Liver (tissue), 9 donors: Measurements from ENCODE around the gene RIMKLA. TPM values are rescaled to one million over a fixed set of nuclear protein-coding genes. Genes with fewer than 3 reads are reported as not detected.

Experiments
- DNase-seq: peaks from one replicate; pipeline ENCODE4 v3.0.0-alpha.2; 2017; ENCODE audit warnings: low spot score
- H3K27ac ChIP-seq, 2 donors: one replicate each; pipeline ENCODE4 v1.7.0; 2013; ENCODE audit warnings: inconsistent platforms in 2 of 2, low read length in 2 of 2, control low read depth in 1 of 2, low read depth in 1 of 2, mild to moderate bottlenecking in 1 of 2
- H3K27me3 ChIP-seq, 4 donors: one replicate each; pipeline versions ENCODE4 v1.6.1 to v1.7.0; 2013; ENCODE audit warnings: low read length in 3 of 4, inconsistent platforms in 1 of 4, mild to moderate bottlenecking in 1 of 4, moderate library complexity in 1 of 4; ENCODE audit not compliant: control insufficient read depth in 4 of 4, insufficient read depth in 4 of 4
- H3K36me3 ChIP-seq, 4 donors: one replicate each; pipeline versions ENCODE4 v1.6.1 to v1.7.0; 2013; ENCODE audit warnings: low read length in 3 of 4, mild to moderate bottlenecking in 3 of 4, low read depth in 1 of 4, moderate library complexity in 1 of 4; ENCODE audit not compliant: control insufficient read depth in 4 of 4, insufficient read depth in 3 of 4
- H3K4me1 ChIP-seq, 4 donors: one replicate each; pipeline versions ENCODE4 v1.6.1 to v1.7.0; 2013; ENCODE audit warnings: low read length in 3 of 4, mild to moderate bottlenecking in 3 of 4, moderate library complexity in 1 of 4; ENCODE audit not compliant: control insufficient read depth in 4 of 4, insufficient read depth in 4 of 4
- H3K4me3 ChIP-seq, 3 donors: one replicate each; pipeline versions ENCODE4 v1.6.1 to v1.7.0; 2013; ENCODE audit warnings: low read length in 3 of 3, control low read depth in 1 of 3, low read depth in 1 of 3, mild to moderate bottlenecking in 1 of 3
- H3K9ac ChIP-seq, 2 donors: one replicate each; pipeline ENCODE4 v1.7.0; 2013; ENCODE audit warnings: low read length in 2 of 2, mild to moderate bottlenecking in 2 of 2, moderate library complexity in 2 of 2, control low read depth in 1 of 2, low read depth in 1 of 2
- H3K9me3 ChIP-seq, 4 donors: one replicate each; pipeline versions ENCODE4 v1.6.1 to v1.7.0; 2013; ENCODE audit warnings: low read length in 3 of 4; ENCODE audit not compliant: control insufficient read depth in 4 of 4
- ATF3 ChIP-seq: IDR thresholded peaks from 2 replicates; pipeline ENCODE4 v1.6.1; 2016; ENCODE audit warnings: antibody characterized with exemption
- EGR1 ChIP-seq, 2 donors: IDR thresholded peaks; 2 replicates each; pipeline ENCODE4 v1.6.1; 2016 to 2018; ENCODE audit warnings: antibody characterized with exemption in 2 of 2, low read depth in 2 of 2
- FOXA1 ChIP-seq: IDR thresholded peaks from 2 replicates; pipeline ENCODE4 v1.6.1; 2016; ENCODE audit warnings: antibody characterized with exemption
- FOXA2 ChIP-seq: IDR thresholded peaks from 2 replicates; pipeline ENCODE4 v1.6.1; 2016; ENCODE audit warnings: antibody characterized with exemption
- GABPA ChIP-seq, 2 donors: IDR thresholded peaks in 1 of 2; conservative IDR thresholded peaks in 1 of 2; 2 replicates each; pipeline ENCODE4 v1.6.1; 2016; ENCODE audit warnings: antibody characterized with exemption in 2 of 2, mild to moderate bottlenecking in 1 of 2, moderate library complexity in 1 of 2
- HNF4A ChIP-seq, 2 donors: conservative IDR thresholded peaks; 2 replicates each; pipeline ENCODE4 v1.6.1; 2016; ENCODE audit warnings: antibody characterized with exemption in 2 of 2, mild to moderate bottlenecking in 2 of 2
- HNF4G ChIP-seq: IDR thresholded peaks from 2 replicates; pipeline ENCODE4 v1.6.1; 2016; ENCODE audit warnings: antibody characterized with exemption
- JUND ChIP-seq, 2 donors: IDR thresholded peaks; 2 replicates each; pipeline ENCODE4 v1.6.1; 2016; ENCODE audit warnings: antibody characterized with exemption in 2 of 2
- MAX ChIP-seq: IDR thresholded peaks from 2 replicates; pipeline ENCODE4 v1.6.1; 2016; ENCODE audit warnings: antibody characterized with exemption
- NR2F2 ChIP-seq: IDR thresholded peaks from 2 replicates; pipeline ENCODE4 v1.6.1; 2016; ENCODE audit warnings: antibody characterized with exemption
- RAD21 ChIP-seq, 2 donors: IDR thresholded peaks; 2 replicates each; pipeline ENCODE4 v1.6.1; 2016; ENCODE audit warnings: antibody characterized with exemption in 2 of 2, mild to moderate bottlenecking in 2 of 2
- REST ChIP-seq: IDR thresholded peaks from 2 replicates; pipeline ENCODE4 v1.6.1; 2016; ENCODE audit warnings: antibody characterized with exemption, mild to moderate bottlenecking
- RXRA ChIP-seq, 2 donors: IDR thresholded peaks; 2 replicates each; pipeline ENCODE4 v1.6.1; 2017 to 2018; ENCODE audit warnings: antibody characterized with exemption in 2 of 2, mild to moderate bottlenecking in 1 of 2
- SP1 ChIP-seq: IDR thresholded peaks from 2 replicates; pipeline ENCODE4 v1.6.1; 2018; ENCODE audit warnings: antibody characterized with exemption, mild to moderate bottlenecking
- TAF1 ChIP-seq: conservative IDR thresholded peaks from 2 replicates; pipeline ENCODE4 v1.6.1; 2016; ENCODE audit warnings: antibody characterized with exemption, mild to moderate bottlenecking
- YY1 ChIP-seq: IDR thresholded peaks from 2 replicates; pipeline ENCODE4 v1.6.1; 2016; ENCODE audit warnings: antibody characterized with exemption, mild to moderate bottlenecking
- ZBTB33 ChIP-seq: IDR thresholded peaks from 2 replicates; pipeline ENCODE4 v1.6.1; 2016; ENCODE audit warnings: antibody characterized with exemption
- WGBS: extraction: QIAGEN DNeasy Blood & Tissue Kit; methylation state at CpG from one replicate; pipeline ENCODE4 v1.1.7; 2013; 5-methylcytosine and 5-hydroxymethylcytosine counted together
- polyA plus RNA-seq, 2 donors: library from polyadenylated mRNA; stranded (reverse) in 1 of 2; unstranded in 1 of 2; fragments of 200-250 nt in 1 of 2; fragments of >200 nt in 1 of 2; fragmentation: Nextera tagmentation in 1 of 2; extraction: Ambion mirVana in 1 of 2; gene quantifications; one replicate each; pipeline versions ENCODE4 v1.2.1 to v1.2.3, GENCODE V29; 2013 to 2015
- total RNA-seq, 2 donors: library from RNA; depleted of rRNA; stranded (reverse); fragments of >200 nt; gene quantifications; one replicate each; pipeline ENCODE4 v1.2.3, GENCODE V29; 2014
- donor health status: healthy.
- donor health status: healthy.
- donor health status: healthy.
- donor health status: healthy.
- donor health status: healthy.

RIMKLA gene
- total and polyA plus RNA-seq, 4 donors = 0.03 to 0.09 (median 0.08) TPM

GRCh38 chr1:42456754-42457089 lies 76.1 kb downstream of the RIMKLA start:
- Histone ChIP-seq H3K4me3 (peak overlapping the region; percentile 89 to 97 (median 89)), H3K36me3 (peaks cover 0 to 26% (median 20%) of the 10 kb centered on the region in 4 donors), H3K9ac (peak overlapping the region; percentile 9 to 76), H3K4me1 (peaks cover 4 to 30% (median 20%) of the 10 kb centered on the region in 4 donors), H3K27me3 (no peaks in the 10 kb centered on the region), H3K27ac (peak overlapping the region; percentile 96 to 98), H3K9me3 (no peaks in the 10 kb centered on the region)
- under 1% methylated on average over 23 of the region's 23 CpGs for WGBS
- DNase-seq = no peak
- TF ChIP-seq NR2F2 (no peak), TAF1 (peak; percentile 22), RAD21 (IDR thresholded peaks at IDR 0.05) (no peak)

GRCh38 chr1:42461196-42461595 lies 80.6 kb downstream of the RIMKLA start:
- Histone ChIP-seq H3K36me3 (peaks cover 0 to 26% (median 20%) of the 10 kb centered on the region in 4 donors), H3K27ac (no peak overlapping the region), H3K4me1 (peaks cover 3 to 27% (median 22%) of the 10 kb centered on the region in 4 donors), H3K9me3 (no peaks in the 10 kb centered on the region), H3K9ac (no peak overlapping the region), H3K4me3 (no peak overlapping the region), H3K27me3 (no peaks in the 10 kb centered on the region)
- WGBS = 83% methylated on average over 2 of the region's 2 CpGs
- TF ChIP-seq GABPA (IDR thresholded peaks at IDR 0.05 in 1 of 2, conservative IDR thresholded peaks at IDR 0.05 in 1 of 2) = no peak
- TF ChIP-seq RXRA (IDR thresholded peaks at IDR 0.05) = no peak
- no peak for TF ChIP-seq TAF1
- TF ChIP-seq ZBTB33 = no peak
- no peak for TF ChIP-seq FOXA1
- no peak for TF ChIP-seq SP1
- no peak for TF ChIP-seq EGR1 (IDR thresholded peaks at IDR 0.05; ENCODE audit: low read depth in 2 of 2)
- no peak for TF ChIP-seq YY1
- no peak for DNase-seq

GRCh38 chr1:42462828-42463763 lies 82.5 kb downstream of the RIMKLA start, which contains the start of gene CCDC30:
Gene CCDC30 (plus strand): TSS chr1:42463286. CDS start chr1:42480552, 17,266 bp downstream.
- H3K27me3 ChIP-seq = no peaks in the 10 kb centered on the region
- peak; percentile 90 for DNase-seq
- H3K9ac ChIP-seq = no peak within 1 kb of the TSS
- H3K4me1 ChIP-seq = peaks cover 2 to 16% (median 12%) of the 10 kb centered on the region in 4 donors
- WGBS = 2% methylated on average over 59 of the region's 59 CpGs
- peak within 1 kb of the TSS in 1 of 2 donors; percentile 51 for H3K27ac ChIP-seq
- no peaks in the 10 kb centered on the region for H3K9me3 ChIP-seq
- peaks cover 0 to 24% (median 19%) of the 10 kb centered on the region in 4 donors for H3K36me3 ChIP-seq
- peak within 1 kb of the TSS; percentile 64 to 88 (median 73) for H3K4me3 ChIP-seq
- TF ChIP-seq JUND (IDR thresholded peaks at IDR 0.05) (no peak), TAF1 (no peak), HNF4G (no peak), EGR1 (IDR thresholded peaks at IDR 0.05; ENCODE audit: low read depth in 2 of 2) (no peak), RXRA (IDR thresholded peaks at IDR 0.05) (peak in 1 of 2 donors; percentile 29), SP1 (peak; percentile 98), FOXA2 (no peak), MAX (peak; percentile 57), HNF4A (conservative IDR thresholded peaks at IDR 0.05) (no peak), NR2F2 (no peak), GABPA (IDR thresholded peaks at IDR 0.05 in 1 of 2, conservative IDR thresholded peaks at IDR 0.05 in 1 of 2) (peak in 1 of 2 donors; percentile 83), ZBTB33 (no peak), RAD21 (IDR thresholded peaks at IDR 0.05) (peak in 1 of 2 donors; percentile 17), ATF3 (no peak), REST (no peak)
